ENCODE results near the gene LRCH1.

DNA sequence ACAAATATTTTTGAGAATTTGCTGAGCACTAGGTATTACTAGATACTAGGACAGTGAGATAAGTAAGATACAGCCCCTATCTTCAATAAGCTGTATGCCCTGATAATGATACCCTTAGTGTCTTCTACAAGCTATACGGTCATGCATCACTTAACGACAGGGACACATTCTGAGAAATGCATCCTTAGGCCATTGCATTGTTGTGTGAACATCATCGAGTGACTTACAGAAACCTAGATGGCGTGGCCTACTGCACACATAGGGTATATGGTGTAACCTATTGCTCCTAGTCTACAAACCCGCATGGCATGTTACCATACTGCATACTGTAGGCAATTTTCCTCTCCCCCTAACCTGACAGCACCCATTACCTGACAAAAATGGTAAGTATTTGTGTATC is 64.9 kb downstream of the LRCH1 start:
- TF ChIP-seq, protein P1, sequence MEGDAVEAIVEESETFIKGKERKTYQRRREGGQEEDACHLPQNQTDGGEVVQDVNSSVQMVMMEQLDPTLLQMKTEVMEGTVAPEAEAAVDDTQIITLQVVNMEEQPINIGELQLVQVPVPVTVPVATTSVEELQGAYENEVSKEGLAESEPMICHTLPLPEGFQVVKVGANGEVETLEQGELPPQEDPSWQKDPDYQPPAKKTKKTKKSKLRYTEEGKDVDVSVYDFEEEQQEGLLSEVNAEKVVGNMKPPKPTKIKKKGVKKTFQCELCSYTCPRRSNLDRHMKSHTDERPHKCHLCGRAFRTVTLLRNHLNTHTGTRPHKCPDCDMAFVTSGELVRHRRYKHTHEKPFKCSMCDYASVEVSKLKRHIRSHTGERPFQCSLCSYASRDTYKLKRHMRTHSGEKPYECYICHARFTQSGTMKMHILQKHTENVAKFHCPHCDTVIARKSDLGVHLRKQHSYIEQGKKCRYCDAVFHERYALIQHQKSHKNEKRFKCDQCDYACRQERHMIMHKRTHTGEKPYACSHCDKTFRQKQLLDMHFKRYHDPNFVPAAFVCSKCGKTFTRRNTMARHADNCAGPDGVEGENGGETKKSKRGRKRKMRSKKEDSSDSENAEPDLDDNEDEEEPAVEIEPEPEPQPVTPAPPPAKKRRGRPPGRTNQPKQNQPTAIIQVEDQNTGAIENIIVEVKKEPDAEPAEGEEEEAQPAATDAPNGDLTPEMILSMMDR (conservative IDR thresholded peaks at IDR 0.05 in 1 of 2, IDR thresholded peaks at IDR 0.05 in 1 of 2; ENCODE audit: low read depth in 1 of 2, low read length in 2 of 2): no peak
- no peak for TF ChIP-seq EZH2 (IDR thresholded peaks at IDR 0.05; ENCODE audit: low read length, missing control alignments)

Measured in fibroblast of lung (primary cell).